Astrocyte of the cerebellum (primary cell): ENCODE measurements around the gene ZRANB2.

ENCODE experiments used
- DNase-seq: peaks from one replicate; pipeline ENCODE4 v3.0.0-alpha.2; 2011; ENCODE audit warnings: low read depth
- H3K4me3 ChIP-seq: 2 replicates; pipeline ENCODE4 v1.5.1; 2011; ENCODE audit warnings: mild to moderate bottlenecking, low read depth, low read length, moderate library complexity
- in situ Hi-C: cut with HindIII; loops from 2 replicates; pipeline ENCODE4 v1.10.0; 2017; ENCODE audit warnings: low sequenced_read_pairs
- TF ChIP-seq, protein P1 (sequence below): IDR thresholded peaks from 2 replicates; pipeline ENCODE4 v1.5.1; 2012; ENCODE audit warnings: low read length, low read depth, moderate library complexity, mild to moderate bottlenecking; ENCODE audit errors: missing control alignments

The ZRANB2 gene

GRCh38 chr1:71043065-71043464 is 37.8 kb downstream of the ZRANB2 start:
- in situ Hi-C loops: no loop called here
- no peak for DNase-seq

DNA sequence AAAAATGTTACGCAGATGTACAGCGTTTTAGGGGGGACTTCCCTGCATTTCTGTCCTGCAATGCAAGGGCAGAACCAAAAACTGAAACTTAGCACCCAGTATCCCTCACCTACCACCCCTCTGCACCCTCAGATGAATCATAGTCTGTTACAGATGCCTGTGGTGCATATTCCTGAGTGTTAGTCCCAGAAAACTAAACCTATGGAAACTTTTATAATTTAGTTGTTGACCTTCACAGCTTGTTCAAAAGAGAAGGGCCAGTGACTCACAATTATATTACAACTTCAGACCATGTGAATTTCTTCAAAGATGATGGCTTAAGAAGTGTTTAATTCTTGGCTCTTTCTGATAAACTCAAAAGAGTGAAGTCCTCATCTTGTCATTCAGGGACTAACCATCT is 39.0 kb downstream of the ZRANB2 start:
- in situ Hi-C loops: no loop called here
- no peak overlapping the region for H3K4me3 ChIP-seq
- DNase-seq: no peak
- TF ChIP-seq, protein P1, sequence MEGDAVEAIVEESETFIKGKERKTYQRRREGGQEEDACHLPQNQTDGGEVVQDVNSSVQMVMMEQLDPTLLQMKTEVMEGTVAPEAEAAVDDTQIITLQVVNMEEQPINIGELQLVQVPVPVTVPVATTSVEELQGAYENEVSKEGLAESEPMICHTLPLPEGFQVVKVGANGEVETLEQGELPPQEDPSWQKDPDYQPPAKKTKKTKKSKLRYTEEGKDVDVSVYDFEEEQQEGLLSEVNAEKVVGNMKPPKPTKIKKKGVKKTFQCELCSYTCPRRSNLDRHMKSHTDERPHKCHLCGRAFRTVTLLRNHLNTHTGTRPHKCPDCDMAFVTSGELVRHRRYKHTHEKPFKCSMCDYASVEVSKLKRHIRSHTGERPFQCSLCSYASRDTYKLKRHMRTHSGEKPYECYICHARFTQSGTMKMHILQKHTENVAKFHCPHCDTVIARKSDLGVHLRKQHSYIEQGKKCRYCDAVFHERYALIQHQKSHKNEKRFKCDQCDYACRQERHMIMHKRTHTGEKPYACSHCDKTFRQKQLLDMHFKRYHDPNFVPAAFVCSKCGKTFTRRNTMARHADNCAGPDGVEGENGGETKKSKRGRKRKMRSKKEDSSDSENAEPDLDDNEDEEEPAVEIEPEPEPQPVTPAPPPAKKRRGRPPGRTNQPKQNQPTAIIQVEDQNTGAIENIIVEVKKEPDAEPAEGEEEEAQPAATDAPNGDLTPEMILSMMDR: no peak

More at GRCh38 chr1:71043065-71043464, 37.8 kb downstream of the ZRANB2 start:
- TF ChIP-seq, protein P1: no peak
- H3K4me3 ChIP-seq: no peak overlapping the region

DNA sequence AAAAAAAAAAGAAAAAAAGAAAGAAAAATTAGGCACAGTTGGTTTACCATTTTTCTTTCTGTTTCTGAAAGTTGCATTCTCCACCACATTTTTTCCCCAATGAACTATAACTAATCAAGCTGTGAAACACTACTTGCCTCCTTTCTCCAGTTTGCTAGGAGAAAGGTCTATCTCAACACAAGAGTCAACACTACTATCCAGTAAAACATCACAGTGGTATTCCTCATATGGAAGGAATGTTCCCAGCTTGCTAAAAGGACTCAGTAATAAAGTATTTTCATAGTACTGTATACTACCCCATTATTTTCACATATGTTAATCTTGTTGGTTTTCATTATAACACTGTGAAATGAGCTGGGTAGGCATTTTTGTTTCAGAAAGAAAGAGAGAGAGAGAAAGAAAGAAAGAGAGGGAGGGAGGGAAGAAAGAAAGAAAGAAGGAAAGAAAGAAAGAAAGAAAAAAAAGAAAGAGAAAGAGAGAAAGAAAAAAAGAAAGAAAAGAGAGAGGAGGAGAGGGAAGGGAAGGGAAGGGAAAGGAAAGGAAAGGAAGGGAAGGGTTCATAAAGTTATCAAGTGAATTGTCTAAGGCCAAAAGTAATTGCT is 41.1 kb downstream of the ZRANB2 start:
- no peak overlapping the region for H3K4me3 ChIP-seq
- TF ChIP-seq, protein P1: no peak
- no peak for DNase-seq
- in situ Hi-C loops: no loop called here

GRCh38 chr1:71038942-71039341 is 41.9 kb downstream of the ZRANB2 start:
- DNase-seq: no peak
- H3K4me3 ChIP-seq: no peak overlapping the region
- TF ChIP-seq, protein P1: no peak
- in situ Hi-C loops: no loop called here

- H3K4me3 ChIP-seq: no peak overlapping the region
- in situ Hi-C loops: no loop called here
- TF ChIP-seq, protein P1: no peak
- DNase-seq: no peak
These were observed 42.8 kb downstream of the ZRANB2 start for GRCh38 chr1:71037829-71038620.

GRCh38 chr1:71037066-71037465 is 43.8 kb downstream of the ZRANB2 start:
- TF ChIP-seq, protein P1: no peak
- no peak for DNase-seq
- in situ Hi-C loops: no loop called here
- no peak overlapping the region for H3K4me3 ChIP-seq
